ENCODE data around the gene EFNA2.

- TF ChIP-seq CTCF (IDR thresholded peaks at IDR 0.05) (no peak), POLR2AphosphoS5 (IDR thresholded peaks at IDR 0.05; ENCODE audit: insufficient read depth in 1 of 2, low read depth in 1 of 2) (no peak)
Measured at GRCh38 chr19:1340681-1341469, 55.2 kb downstream of the EFNA2 start.

All from vagina (tissue), 2 donors.